ENCODE results near the gene ZBTB46. TPM values are rescaled to one million over a fixed set of nuclear protein-coding genes. Genes with fewer than 3 reads are reported as not detected.

The ZBTB46 gene
- total RNA-seq, 4 donors from 2014 or later = 1.2 to 6.7 (median 5.7) TPM

DNA sequence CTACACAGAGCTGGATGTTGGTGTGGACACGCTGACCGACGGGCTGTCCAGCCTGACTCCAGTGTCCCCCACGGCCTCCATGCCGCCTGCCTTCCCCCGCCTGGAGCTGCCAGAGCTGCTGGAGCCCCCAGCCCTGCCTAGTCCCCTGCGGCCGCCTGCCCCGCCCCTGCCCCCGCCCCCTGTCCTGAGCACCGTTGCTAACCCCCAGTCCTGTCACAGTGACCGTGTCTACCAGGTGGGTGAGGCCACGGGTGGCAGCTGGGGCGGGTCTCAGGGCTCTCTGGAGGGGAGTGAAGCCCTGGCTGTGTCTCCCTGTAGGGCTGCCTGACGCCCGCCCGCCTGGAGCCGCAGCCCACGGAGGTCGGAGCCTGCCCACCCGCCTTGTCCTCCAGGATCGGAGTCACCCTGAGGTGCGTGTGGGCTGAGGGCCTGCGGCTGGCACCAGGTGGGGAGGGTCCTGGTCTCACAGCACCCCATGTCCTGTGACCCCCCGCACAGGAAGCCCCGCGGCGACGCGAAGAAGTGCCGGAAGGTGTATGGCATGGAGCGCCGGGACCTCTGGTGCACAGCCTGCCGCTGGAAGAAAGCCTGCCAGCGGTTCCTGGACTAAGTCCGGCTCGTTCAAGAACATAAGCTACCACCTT is 88.6 kb downstream of the ZBTB46 start:
- intact Hi-C loops (cut with DNase I; ENCODE audit: low total_unique reads) = no loop called here
- 89 to 96% methylated on average over 31 to 36 of the region's 37 CpGs for WGBS, 2 donors
- no peak for DNase-seq (ENCODE audit: low spot score in 2 of 2)
- H3K4me3 ChIP-seq (ENCODE audit: low read depth, poor library complexity, severe bottlenecking) = no peak overlapping the region
- TF ChIP-seq POLR2A (IDR thresholded peaks at IDR 0.05) = no peak
- TF ChIP-seq, protein P1, sequence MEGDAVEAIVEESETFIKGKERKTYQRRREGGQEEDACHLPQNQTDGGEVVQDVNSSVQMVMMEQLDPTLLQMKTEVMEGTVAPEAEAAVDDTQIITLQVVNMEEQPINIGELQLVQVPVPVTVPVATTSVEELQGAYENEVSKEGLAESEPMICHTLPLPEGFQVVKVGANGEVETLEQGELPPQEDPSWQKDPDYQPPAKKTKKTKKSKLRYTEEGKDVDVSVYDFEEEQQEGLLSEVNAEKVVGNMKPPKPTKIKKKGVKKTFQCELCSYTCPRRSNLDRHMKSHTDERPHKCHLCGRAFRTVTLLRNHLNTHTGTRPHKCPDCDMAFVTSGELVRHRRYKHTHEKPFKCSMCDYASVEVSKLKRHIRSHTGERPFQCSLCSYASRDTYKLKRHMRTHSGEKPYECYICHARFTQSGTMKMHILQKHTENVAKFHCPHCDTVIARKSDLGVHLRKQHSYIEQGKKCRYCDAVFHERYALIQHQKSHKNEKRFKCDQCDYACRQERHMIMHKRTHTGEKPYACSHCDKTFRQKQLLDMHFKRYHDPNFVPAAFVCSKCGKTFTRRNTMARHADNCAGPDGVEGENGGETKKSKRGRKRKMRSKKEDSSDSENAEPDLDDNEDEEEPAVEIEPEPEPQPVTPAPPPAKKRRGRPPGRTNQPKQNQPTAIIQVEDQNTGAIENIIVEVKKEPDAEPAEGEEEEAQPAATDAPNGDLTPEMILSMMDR (IDR thresholded peaks at IDR 0.05) = no peak

DNA sequence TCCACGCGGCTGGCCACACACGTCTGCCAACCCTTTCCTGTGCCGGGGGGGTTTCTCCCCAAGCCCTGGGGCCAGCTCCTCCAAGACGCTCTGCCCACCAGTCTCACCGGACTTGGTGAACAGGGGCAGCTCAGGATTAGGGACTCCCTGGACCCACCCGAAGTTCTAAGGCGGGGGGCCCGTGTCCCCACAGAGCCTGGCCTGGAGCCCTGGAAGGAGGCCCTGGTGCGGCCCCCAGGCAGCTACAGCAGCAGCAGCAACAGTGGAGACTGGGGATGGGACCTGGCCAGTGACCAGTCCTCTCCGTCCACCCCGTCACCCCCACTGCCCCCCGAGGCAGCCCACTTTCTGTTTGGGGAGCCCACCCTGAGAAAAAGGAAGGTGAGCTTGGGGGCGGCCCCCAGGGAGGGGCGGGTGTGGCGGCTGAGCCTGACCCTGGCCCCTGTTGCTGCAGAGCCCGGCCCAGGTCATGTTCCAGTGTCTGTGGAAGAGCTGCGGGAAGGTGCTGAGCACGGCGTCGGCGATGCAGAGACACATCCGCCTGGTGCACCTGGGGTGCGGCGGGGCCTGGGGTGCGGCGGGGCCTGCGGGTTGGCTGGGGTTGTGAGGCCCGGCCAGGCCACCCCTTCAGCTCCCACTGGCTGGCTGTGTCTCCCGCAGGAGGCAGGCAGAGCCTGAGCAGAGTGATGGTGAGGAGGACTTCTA is 89.2 kb downstream of the ZBTB46 start:
- no peak overlapping the region for H3K4me3 ChIP-seq (ENCODE audit: low read depth, poor library complexity, severe bottlenecking)
- intact Hi-C loops (cut with DNase I; ENCODE audit: low total_unique reads) = no loop called here
- DNase-seq (ENCODE audit: low spot score in 2 of 2) = peak in 1 of 2 donors; percentile 87
- no peak for TF ChIP-seq POLR2A (IDR thresholded peaks at IDR 0.05)
- TF ChIP-seq, protein P1 (IDR thresholded peaks at IDR 0.05) = no peak
- WGBS, 2 donors = 60 to 75% methylated on average over 27 to 28 of the region's 30 CpGs

DNA sequence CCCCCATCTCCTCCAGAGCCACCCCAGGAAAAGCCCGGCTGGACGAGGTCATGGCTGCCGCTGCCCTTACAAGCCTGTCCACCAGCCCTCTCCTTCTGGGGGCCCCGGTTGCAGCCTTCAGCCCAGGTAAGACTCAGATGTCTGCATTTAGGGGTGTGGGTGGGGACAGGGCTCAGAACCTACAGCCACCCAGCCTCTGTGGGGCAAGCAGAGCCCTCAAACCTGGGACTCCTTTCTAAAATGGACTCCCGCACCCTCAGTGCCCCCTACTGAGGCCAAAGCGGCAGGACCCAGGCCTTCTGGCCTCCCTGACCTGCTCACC is 89.7 kb downstream of the ZBTB46 start:
- no peak overlapping the region for H3K4me3 ChIP-seq (ENCODE audit: low read depth, poor library complexity, severe bottlenecking)
- TF ChIP-seq, protein P1 (IDR thresholded peaks at IDR 0.05) = no peak
- no peak for TF ChIP-seq POLR2A (IDR thresholded peaks at IDR 0.05)
- 21 to 22% methylated on average over 5 to 6 of the region's 6 CpGs for WGBS, 2 donors
- intact Hi-C loops (cut with DNase I; ENCODE audit: low total_unique reads) = no loop called here
- DNase-seq (ENCODE audit: low spot score in 2 of 2) = no peak

DNA sequence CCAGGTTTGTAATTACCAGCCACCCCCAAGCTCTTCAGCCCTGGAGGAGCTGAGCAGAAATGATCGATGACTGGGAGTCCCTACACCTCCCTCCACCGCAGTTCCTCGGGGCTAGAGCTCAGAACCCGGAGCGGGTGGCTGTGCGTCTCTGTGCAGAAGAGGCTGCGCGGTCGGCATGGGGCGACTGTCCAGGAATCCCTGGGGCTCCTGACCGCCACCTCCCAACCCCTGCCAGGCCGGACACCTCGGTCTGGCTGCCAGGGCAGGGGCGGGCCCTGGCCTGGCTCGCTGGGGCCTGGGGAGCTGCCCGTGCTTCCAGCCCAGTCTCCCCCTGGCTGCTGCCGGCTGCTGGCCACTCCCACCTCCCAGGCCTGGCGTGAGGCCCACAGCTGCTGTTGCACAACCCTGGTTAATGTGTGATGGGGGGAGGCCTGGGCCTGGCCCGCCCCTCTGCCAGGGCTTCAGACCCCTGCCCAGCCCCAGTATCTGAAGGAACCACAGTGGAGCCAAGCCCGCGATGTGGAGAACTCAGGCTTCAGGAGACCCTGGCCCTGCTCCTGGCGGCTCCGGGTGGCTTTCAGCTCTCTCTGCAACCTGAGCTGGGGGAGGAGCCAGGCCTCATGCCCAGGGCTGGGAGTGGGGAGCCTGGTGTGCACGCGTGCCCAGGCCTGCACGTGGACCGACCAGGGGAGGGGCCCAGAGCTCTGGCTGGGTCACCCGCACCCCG is 90.3 kb downstream of the ZBTB46 start:
- DNase-seq (ENCODE audit: low spot score in 2 of 2) = peak; percentile 89 to 99
- 0% methylated on average over 9 to 21 of the region's 29 CpGs for WGBS, 2 donors
- peak overlapping the region; percentile 37 for H3K4me3 ChIP-seq (ENCODE audit: low read depth, poor library complexity, severe bottlenecking)
- intact Hi-C loops (cut with DNase I; ENCODE audit: low total_unique reads) = no loop called here
- TF ChIP-seq, protein P1 (IDR thresholded peaks at IDR 0.05) = peak in 1 of 3 donors; percentile 38
- no peak for TF ChIP-seq POLR2A (IDR thresholded peaks at IDR 0.05)

DNA sequence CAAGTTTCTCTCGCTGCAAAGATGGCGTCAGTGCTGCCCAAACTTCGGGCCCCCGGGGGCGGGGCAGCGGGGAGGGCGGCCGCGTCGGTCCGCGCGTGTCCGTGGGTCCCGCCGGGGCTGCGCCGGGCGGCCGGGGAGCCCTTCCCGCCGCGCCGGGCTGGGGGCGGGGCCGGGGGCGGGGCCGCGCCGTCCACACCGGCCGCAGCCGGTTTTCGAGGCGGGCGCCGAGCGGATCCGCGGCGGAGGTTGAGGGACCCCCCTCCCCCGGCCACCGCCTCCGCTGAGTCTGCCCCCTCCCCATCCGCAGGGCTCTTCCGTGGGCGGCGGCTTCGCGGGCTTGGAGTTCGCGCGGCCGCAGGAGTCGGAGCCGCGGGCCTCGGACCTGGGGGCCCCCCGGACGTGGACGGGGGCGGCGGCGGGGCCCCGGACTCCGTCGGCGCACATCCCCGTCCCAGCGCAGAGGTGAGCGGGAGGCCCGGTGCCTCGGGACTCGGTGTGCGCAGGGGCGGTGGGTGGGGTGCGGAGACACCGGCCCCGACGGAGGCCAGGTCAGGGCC is 90.9 kb downstream of the ZBTB46 start:
- WGBS, 2 donors = 0% methylated on average over 25 of the region's 80 CpGs; no CpG with 5 or more reads in 1 of the 2 donors
- TF ChIP-seq, protein P1 (IDR thresholded peaks at IDR 0.05) = no peak
- no peak for TF ChIP-seq POLR2A (IDR thresholded peaks at IDR 0.05)
- intact Hi-C loops (cut with DNase I; ENCODE audit: low total_unique reads) = no loop called here
- peak overlapping the region; percentile 37 for H3K4me3 ChIP-seq (ENCODE audit: low read depth, poor library complexity, severe bottlenecking)
- DNase-seq (ENCODE audit: low spot score in 2 of 2) = peak in 1 of 2 donors; percentile 87

All from lower leg skin (tissue), 4 donors.